ENCODE measurements around the gene RALGPS2.

RALGPS2 gene

GRCh38 chr1:178962853-178963711 is 238.0 kb downstream of the RALGPS2 start:
- no peak overlapping the region for H3K4me3 ChIP-seq (ENCODE audit: low read depth, low read length)
- DNase-seq (ENCODE audit: low read depth), result peak; percentile 16
- no peak for TF ChIP-seq CTCF (conservative IDR thresholded peaks at IDR 0.05; ENCODE audit: low read depth, low read length)

GRCh38 chr1:178964469-178965330 is 239.7 kb downstream of the RALGPS2 start:
- no peak for TF ChIP-seq CTCF (conservative IDR thresholded peaks at IDR 0.05; ENCODE audit: low read depth, low read length)
- no peak overlapping the region for H3K4me3 ChIP-seq (ENCODE audit: low read depth, low read length)
- DNase-seq (ENCODE audit: low read depth), result no peak

- TF ChIP-seq CTCF (conservative IDR thresholded peaks at IDR 0.05; ENCODE audit: low read depth, low read length), result no peak
- DNase-seq (ENCODE audit: low read depth), result no peak
- no peak overlapping the region for H3K4me3 ChIP-seq (ENCODE audit: low read depth, low read length)
These were observed 241.3 kb downstream of the RALGPS2 start for GRCh38 chr1:178966312-178966711.

- DNase-seq (ENCODE audit: low read depth), result no peak
- TF ChIP-seq CTCF (conservative IDR thresholded peaks at IDR 0.05; ENCODE audit: low read depth, low read length), result no peak
- H3K4me3 ChIP-seq (ENCODE audit: low read depth, low read length), result no peak overlapping the region
These were observed 244.4 kb downstream of the RALGPS2 start for GRCh38 chr1:178969226-178969987.

- no peak for TF ChIP-seq CTCF (conservative IDR thresholded peaks at IDR 0.05; ENCODE audit: low read depth, low read length)
- DNase-seq (ENCODE audit: low read depth), result no peak
- H3K4me3 ChIP-seq (ENCODE audit: low read depth, low read length), result no peak overlapping the region
These were observed 245.1 kb downstream of the RALGPS2 start for GRCh38 chr1:178970184-178970583.

All from choroid plexus epithelial cell (primary cell).